Suprapubic skin (tissue), 4 donors: ENCODE results near the gene ZNF785. TPM values are rescaled to one million over a fixed set of nuclear protein-coding genes. Genes with fewer than 3 reads are reported as not detected.

Source experiments
- DNase-seq, 2 donors: peaks; one replicate each; pipeline ENCODE4 v3.0.0-alpha.2; 2019; ENCODE audit warnings: low spot score in 2 of 2
- H3K27ac ChIP-seq: fragments of 200-600 bp; sonication (generic); one replicate; pipeline ENCODE4 v1.5.1; 2019
- H3K27me3 ChIP-seq: fragments of 200-600 bp; sonication (generic); one replicate; pipeline ENCODE4 v1.5.1; 2019
- H3K36me3 ChIP-seq: fragments of 200-600 bp; sonication (generic); one replicate; pipeline ENCODE4 v1.5.1; 2019
- H3K4me1 ChIP-seq: fragments of 200-600 bp; sonication (generic); one replicate; pipeline ENCODE4 v1.5.1; 2019
- H3K4me3 ChIP-seq: fragments of 200-600 bp; sonication (generic); one replicate; pipeline ENCODE4 v1.5.1; 2019; ENCODE audit warnings: mild to moderate bottlenecking
- H3K9me3 ChIP-seq: fragments of 200-600 bp; sonication (generic); one replicate; pipeline ENCODE4 v1.5.1; 2019
- CTCF ChIP-seq, 2 donors: fragments of 200-600 bp in 1 of 2; fragments of 450-650 bp in 1 of 2; sonication (generic) in 1 of 2; IDR thresholded peaks; one replicate each; pipeline ENCODE4 v1.5.1; 2016 to 2019; ENCODE audit warnings: antibody characterized with exemption in 2 of 2, mild to moderate bottlenecking in 1 of 2, moderate library complexity in 1 of 2
- EP300 ChIP-seq: sonication (generic); formaldehyde crosslinking; IDR thresholded peaks from one replicate; pipeline ENCODE4 v1.6.1; 2017; ENCODE audit warnings: antibody characterized with exemption
- POLR2A ChIP-seq, 2 donors: fragments of 450-650 bp; IDR thresholded peaks; one replicate each; pipeline ENCODE4 v1.6.1; 2017; ENCODE audit warnings: antibody characterized with exemption in 2 of 2, mild to moderate bottlenecking in 2 of 2, moderate library complexity in 2 of 2
- POLR2AphosphoS5 ChIP-seq, 3 donors: sonication (generic); formaldehyde crosslinking; IDR thresholded peaks; one replicate each; pipeline ENCODE4 v1.6.1; 2017; ENCODE audit warnings: antibody characterized with exemption in 3 of 3
- WGBS: methylation state at CpG from one replicate; pipeline ENCODE4 v1.1.5; 2018; 5-methylcytosine and 5-hydroxymethylcytosine counted together
- total RNA-seq, 4 donors: library from RNA; depleted of rRNA; stranded (reverse); fragments of >200 nt; gene quantifications; one replicate each; pipeline ENCODE4 v1.1.0, GENCODE V29; 2016

The ZNF785 gene
- total RNA-seq, 4 donors from 2014 or later, result 9.8 to 24.5 (median 11.2) TPM

- Histone ChIP-seq H3K4me3 (no peak overlapping the region), H3K36me3 (peaks cover under 1% of the 10 kb centered on the region), H3K27ac (no peak overlapping the region), H3K27me3 (no peaks in the 10 kb centered on the region), H3K9me3 (no peaks in the 10 kb centered on the region), H3K4me1 (peaks cover 15% of the 10 kb centered on the region)
- no peak for DNase-seq
- WGBS, result 93% methylated on average over 2 of the region's 2 CpGs
- TF ChIP-seq CTCF (IDR thresholded peaks at IDR 0.05) (no peak), POLR2AphosphoS5 (IDR thresholded peaks at IDR 0.05) (no peak), EP300 (no peak), POLR2A (IDR thresholded peaks at IDR 0.05) (no peak)
These were observed 3.2 kb upstream of the ZNF785 start for GRCh38 chr16:30588651-30589050.

GRCh38 chr16:30585022-30585399 lies 486 bp downstream of the ZNF785 start:
- Histone ChIP-seq H3K4me1 (peaks cover 25% of the 10 kb centered on the region), H3K9me3 (no peaks in the 10 kb centered on the region), H3K27me3 (no peaks in the 10 kb centered on the region), H3K4me3 (peak overlapping the region; percentile 65), H3K36me3 (peaks cover 23% of the 10 kb centered on the region), H3K27ac (peak overlapping the region; percentile 81)
- WGBS, result 4% methylated on average over 20 of the region's 23 CpGs
- no peak for DNase-seq
- TF ChIP-seq POLR2A (IDR thresholded peaks at IDR 0.05) (no peak), POLR2AphosphoS5 (IDR thresholded peaks at IDR 0.05) (no peak), EP300 (no peak), CTCF (IDR thresholded peaks at IDR 0.05) (no peak)

GRCh38 chr16:30582611-30583340 lies 2.7 kb downstream of the ZNF785 start:
- H3K36me3 ChIP-seq, result peaks cover 32% of the 10 kb centered on the region
- DNase-seq, result no peak
- H3K27ac ChIP-seq, result no peak overlapping the region
- no peak overlapping the region for H3K4me3 ChIP-seq
- H3K27me3 ChIP-seq, result no peaks in the 10 kb centered on the region
- H3K4me1 ChIP-seq, result peaks cover 25% of the 10 kb centered on the region
- WGBS, result 96% methylated on average over 48 of the region's 48 CpGs
- no peak for TF ChIP-seq POLR2AphosphoS5 (IDR thresholded peaks at IDR 0.05)
- TF ChIP-seq EP300, result no peak
- no peak for TF ChIP-seq POLR2A (IDR thresholded peaks at IDR 0.05)
- no peak for TF ChIP-seq CTCF (IDR thresholded peaks at IDR 0.05)
- no peaks in the 10 kb centered on the region for H3K9me3 ChIP-seq

GRCh38 chr16:30581457-30581856 lies 4.0 kb downstream of the ZNF785 start:
- 88% methylated on average over 7 of the region's 7 CpGs for WGBS
- Histone ChIP-seq H3K27ac (no peak overlapping the region), H3K36me3 (peaks cover 37% of the 10 kb centered on the region), H3K4me3 (no peak overlapping the region), H3K4me1 (peaks cover 25% of the 10 kb centered on the region), H3K27me3 (no peaks in the 10 kb centered on the region), H3K9me3 (no peaks in the 10 kb centered on the region)
- no peak for DNase-seq
- TF ChIP-seq CTCF (IDR thresholded peaks at IDR 0.05), result no peak
- no peak for TF ChIP-seq POLR2A (IDR thresholded peaks at IDR 0.05)
- no peak for TF ChIP-seq POLR2AphosphoS5 (IDR thresholded peaks at IDR 0.05)
- no peak for TF ChIP-seq EP300

GRCh38 chr16:30574678-30575077 lies 10.8 kb downstream of the ZNF785 start:
- H3K4me3 ChIP-seq, result no peak overlapping the region
- WGBS, result 80% methylated on average over 1 of the region's 1 CpG

More at GRCh38 chr16:30574678-30575077, 10.8 kb downstream of the ZNF785 start:
- no peak for DNase-seq
- peaks cover 22% of the 10 kb centered on the region for H3K4me1 ChIP-seq
- H3K9me3 ChIP-seq, result no peaks in the 10 kb centered on the region
- H3K36me3 ChIP-seq, result peaks cover 14% of the 10 kb centered on the region
- TF ChIP-seq EP300 (no peak), POLR2A (IDR thresholded peaks at IDR 0.05) (no peak), POLR2AphosphoS5 (IDR thresholded peaks at IDR 0.05) (no peak), CTCF (IDR thresholded peaks at IDR 0.05) (no peak)
- no peak overlapping the region for H3K27ac ChIP-seq
- no peaks in the 10 kb centered on the region for H3K27me3 ChIP-seq
